ENCODE results near the gene DDX17. TPM values are rescaled to one million over a fixed set of nuclear protein-coding genes. Genes with fewer than 3 reads are reported as not detected.

DDX17 gene
- total RNA-seq, 1 experiment from 2014 or later = 234 TPM

DNA sequence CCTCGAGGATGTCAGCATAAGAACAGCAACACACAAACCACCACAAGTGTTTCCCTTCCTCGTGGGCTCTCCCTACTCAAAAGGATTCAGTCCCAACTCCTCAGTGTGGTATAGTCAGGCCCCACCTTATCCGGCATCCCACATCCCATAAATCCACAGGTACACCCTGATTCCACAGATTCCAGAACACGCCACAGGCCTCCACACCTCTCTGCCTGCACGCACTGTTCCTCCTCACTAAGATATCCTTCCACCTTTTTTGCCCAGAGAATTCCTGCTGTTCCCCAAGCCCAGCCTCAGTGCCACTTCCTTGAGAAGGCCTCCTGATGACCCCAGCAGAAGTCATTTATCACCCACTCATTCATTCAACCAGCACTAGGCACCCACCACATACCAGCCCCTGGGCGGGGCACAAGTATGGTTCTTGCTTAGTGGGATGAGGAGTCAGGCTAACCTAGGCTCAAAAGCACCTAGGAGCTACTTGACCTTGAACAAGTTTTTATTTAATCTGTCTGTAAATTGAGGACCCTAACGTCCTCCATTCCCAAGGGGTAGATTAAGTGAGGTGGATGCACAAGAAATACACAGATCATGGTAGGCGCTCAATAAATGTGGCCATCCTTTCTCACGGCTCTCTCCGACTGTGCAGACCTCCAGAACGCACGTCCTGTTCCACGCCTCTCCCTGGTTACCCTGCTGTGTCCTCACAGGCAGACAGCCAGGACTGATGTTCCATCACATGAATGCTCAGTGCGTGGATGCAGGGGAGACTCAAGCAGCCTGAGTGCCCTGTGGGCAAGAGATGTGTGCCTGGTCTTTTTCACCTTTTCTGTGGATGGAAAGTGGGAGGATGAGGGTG, 49.0 kb downstream of the DDX17 start:
- intact Hi-C loops (cut with micrococcal nuclease) = no loop called here
- H3K27ac ChIP-seq (ENCODE audit: low read depth, low read length) = no peak overlapping the region
- CTCF ChIA-PET = no interaction called here

More for the DNA sequence above, 49.0 kb downstream of the DDX17 start:
- Histone ChIP-seq H4K20me1 (ENCODE audit: insufficient read depth) (no peaks in the 10 kb centered on the region), H3K9me3 (ENCODE audit: control insufficient read depth in 1 of 2, insufficient read depth in 1 of 2, low read depth in 1 of 2, low read length in 2 of 2) (no peaks in the 10 kb centered on the region), H3K4me3 (replicated peaks in 1 of 2; ENCODE audit: low read depth in 1 of 2, low read length in 2 of 2) (no peak overlapping the region), H3K27me3 (ENCODE audit: insufficient read depth, low read length) (no peaks in the 10 kb centered on the region), H3K9ac (ENCODE audit: low read length) (no peak overlapping the region), H3K4me2 (ENCODE audit: low read length) (peak overlapping the region; percentile 36), H2AFZ (ENCODE audit: low read depth, low read length, poor library complexity, severe bottlenecking) (no peak overlapping the region), H3K4me1 (ENCODE audit: control insufficient read depth in 1 of 2, insufficient read depth in 2 of 2, low read length in 2 of 2) (peaks cover 21 to 35% of the 10 kb centered on the region in 2 experiments), H3K36me3 (ENCODE audit: control insufficient read depth in 1 of 2, insufficient read depth in 2 of 2, low read length in 2 of 2) (no peaks in the 10 kb centered on the region), H3K79me2 (ENCODE audit: insufficient read depth, low read length) (no peaks in the 10 kb centered on the region), H3K9me2 (ENCODE audit: insufficient read depth) (no peaks in the 10 kb centered on the region)
- ChIA-PET POLR2A (no interaction called here), RAD21 (ENCODE audit: low non-redundant PET in 1 of 2, low total read pairs in 2 of 2, uncharacterized antibody in 2 of 2, unreplicated experiment in 2 of 2) (no interaction called here)
- no peak for ATAC-seq
- DNase-seq (ENCODE audit: low read depth, low spot score) = no peak
- TF ChIP-seq SRF (IDR thresholded peaks at IDR 0.05; ENCODE audit: low read depth) = no peak
- TF ChIP-seq ELF1 (IDR thresholded peaks at IDR 0.05; ENCODE audit: borderline replicate concordance, low read depth) = no peak
- no peak for TF ChIP-seq EGR1 (IDR thresholded peaks at IDR 0.05; ENCODE audit: low read depth)
- TF ChIP-seq TCF7L2 (IDR thresholded peaks at IDR 0.05; ENCODE audit: borderline replicate concordance, extremely low read depth, insufficient read depth, insufficient read length) = no peak
- TF ChIP-seq FOSL1 (IDR thresholded peaks at IDR 0.05; ENCODE audit: low read depth) = no peak
- no peak for TF ChIP-seq SP1 (IDR thresholded peaks at IDR 0.05; ENCODE audit: low read depth)
- TF ChIP-seq EZH2 (IDR thresholded peaks at IDR 0.05) = no peak
- no peak for TF ChIP-seq POLR2AphosphoS5 (IDR thresholded peaks at IDR 0.05; ENCODE audit: low read depth, low read length)
- no peak for TF ChIP-seq EZH2phosphoT487 (IDR thresholded peaks at IDR 0.05; ENCODE audit: borderline replicate concordance)
- TF ChIP-seq CEBPB (IDR thresholded peaks at IDR 0.05; ENCODE audit: low read depth) = no peak
- TF ChIP-seq, protein P1, sequence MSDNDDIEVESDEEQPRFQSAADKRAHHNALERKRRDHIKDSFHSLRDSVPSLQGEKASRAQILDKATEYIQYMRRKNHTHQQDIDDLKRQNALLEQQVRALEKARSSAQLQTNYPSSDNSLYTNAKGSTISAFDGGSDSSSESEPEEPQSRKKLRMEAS (IDR thresholded peaks at IDR 0.05) = no peak
- TF ChIP-seq CBX3 (IDR thresholded peaks at IDR 0.05; ENCODE audit: low read depth) = no peak
- TF ChIP-seq ZFX (IDR thresholded peaks at IDR 0.05) = no peak
- no peak for TF ChIP-seq ZNF274 (IDR thresholded peaks at IDR 0.05; ENCODE audit: low read depth, low read length)
- TF ChIP-seq, protein P2, sequence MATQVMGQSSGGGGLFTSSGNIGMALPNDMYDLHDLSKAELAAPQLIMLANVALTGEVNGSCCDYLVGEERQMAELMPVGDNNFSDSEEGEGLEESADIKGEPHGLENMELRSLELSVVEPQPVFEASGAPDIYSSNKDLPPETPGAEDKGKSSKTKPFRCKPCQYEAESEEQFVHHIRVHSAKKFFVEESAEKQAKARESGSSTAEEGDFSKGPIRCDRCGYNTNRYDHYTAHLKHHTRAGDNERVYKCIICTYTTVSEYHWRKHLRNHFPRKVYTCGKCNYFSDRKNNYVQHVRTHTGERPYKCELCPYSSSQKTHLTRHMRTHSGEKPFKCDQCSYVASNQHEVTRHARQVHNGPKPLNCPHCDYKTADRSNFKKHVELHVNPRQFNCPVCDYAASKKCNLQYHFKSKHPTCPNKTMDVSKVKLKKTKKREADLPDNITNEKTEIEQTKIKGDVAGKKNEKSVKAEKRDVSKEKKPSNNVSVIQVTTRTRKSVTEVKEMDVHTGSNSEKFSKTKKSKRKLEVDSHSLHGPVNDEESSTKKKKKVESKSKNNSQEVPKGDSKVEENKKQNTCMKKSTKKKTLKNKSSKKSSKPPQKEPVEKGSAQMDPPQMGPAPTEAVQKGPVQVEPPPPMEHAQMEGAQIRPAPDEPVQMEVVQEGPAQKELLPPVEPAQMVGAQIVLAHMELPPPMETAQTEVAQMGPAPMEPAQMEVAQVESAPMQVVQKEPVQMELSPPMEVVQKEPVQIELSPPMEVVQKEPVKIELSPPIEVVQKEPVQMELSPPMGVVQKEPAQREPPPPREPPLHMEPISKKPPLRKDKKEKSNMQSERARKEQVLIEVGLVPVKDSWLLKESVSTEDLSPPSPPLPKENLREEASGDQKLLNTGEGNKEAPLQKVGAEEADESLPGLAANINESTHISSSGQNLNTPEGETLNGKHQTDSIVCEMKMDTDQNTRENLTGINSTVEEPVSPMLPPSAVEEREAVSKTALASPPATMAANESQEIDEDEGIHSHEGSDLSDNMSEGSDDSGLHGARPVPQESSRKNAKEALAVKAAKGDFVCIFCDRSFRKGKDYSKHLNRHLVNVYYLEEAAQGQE (IDR thresholded peaks at IDR 0.05; ENCODE audit: low read depth) = no peak
- TF ChIP-seq YY1 (IDR thresholded peaks at IDR 0.05; ENCODE audit: extremely low read depth, insufficient replicate concordance, low read depth, low read length) = no peak
- no peak for TF ChIP-seq CTCF (IDR thresholded peaks at IDR 0.05 in 2 of 3, conservative IDR thresholded peaks at IDR 0.05 in 1 of 3; ENCODE audit: borderline replicate concordance in 1 of 3, insufficient read depth in 1 of 3, low read depth in 2 of 3, low read length in 2 of 3)
- BruUV-seq (replicated peaks) = no TSS peak

Data from HCT116 (cell line).